ENCODE data around the gene CBFA2T3.
"Not testable (repeated sequence)": the region's sequence is repeated elsewhere in the genome, so short reads cannot be mapped to it uniquely, and the experiment has no call there.

CBFA2T3 gene
- total RNA-seq: 0 to 0.08 (median 0) reads per million in 4 donors

DNA sequence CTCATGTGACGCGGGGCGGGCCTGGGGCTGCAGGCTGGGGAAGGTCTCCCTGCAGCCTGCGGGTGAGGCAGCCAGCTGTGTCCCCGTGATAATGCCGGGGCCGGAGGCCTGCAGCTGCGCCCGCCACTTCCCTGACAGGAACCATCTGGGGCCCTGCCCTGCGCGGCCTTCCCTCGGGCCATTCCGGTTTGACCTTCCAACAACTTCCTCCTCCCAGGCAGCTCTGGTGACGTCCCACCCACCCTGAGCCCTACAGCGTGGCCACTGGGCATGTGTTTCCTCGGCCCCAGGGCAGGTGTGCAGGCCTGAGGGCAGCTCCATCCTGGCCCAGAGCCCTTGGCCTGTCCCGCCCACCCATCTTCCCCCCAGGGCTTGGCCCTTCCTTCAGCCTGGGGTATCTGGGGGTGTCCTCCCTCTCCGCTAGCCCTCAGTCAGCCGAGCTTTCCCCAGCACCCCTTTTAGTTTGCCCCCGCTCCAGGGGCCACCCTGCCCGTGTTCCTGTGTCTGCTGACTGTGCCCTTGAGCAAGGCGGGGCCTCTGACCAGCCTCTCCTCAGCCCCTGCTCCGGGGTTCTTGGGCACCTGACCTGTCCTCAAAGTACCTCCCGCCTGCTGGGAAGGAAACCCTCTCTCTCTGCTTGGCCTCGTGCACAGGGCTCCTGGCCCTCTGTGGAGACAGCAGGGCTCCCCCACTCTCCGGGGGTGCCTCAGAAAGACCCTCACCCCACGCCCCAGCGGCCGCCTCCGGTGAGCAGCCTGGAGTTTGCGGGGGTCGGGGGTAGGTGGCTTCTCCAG lies at the start of gene CBFA2T3:
Gene CBFA2T3 (minus strand): TSS at position 190 of the 794 bp plus-strand sequence. CDS start 400 bp downstream, outside the sequence.
- DNase-seq: no peak

DNA sequence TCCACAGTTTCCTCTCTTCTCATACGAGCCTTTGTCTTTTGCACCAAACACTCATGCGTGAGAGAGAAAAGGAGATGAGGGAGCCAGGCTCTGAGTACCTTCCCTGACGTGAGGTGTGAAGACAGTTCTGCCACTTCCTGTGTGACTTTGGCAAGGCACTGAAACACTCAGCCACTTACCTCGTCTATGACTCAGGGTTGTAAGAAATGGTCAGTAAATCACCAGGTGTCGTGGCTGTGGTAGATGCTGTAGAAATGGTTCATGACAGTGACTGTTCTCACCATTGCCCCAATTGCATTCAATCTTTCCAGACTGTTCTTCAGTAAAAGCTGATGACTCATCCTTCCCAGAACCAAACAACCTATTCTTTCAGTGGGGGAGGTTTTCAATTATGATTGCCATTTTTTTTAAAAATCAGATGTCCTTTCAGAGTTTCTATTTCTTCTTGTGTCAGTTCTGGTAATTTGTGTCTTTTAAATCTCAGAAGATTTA lies 49.2 kb upstream of the CBFA2T3 start:
- peak in 2 of 5 donors; percentile 11 to 94 for DNase-seq

DNA sequence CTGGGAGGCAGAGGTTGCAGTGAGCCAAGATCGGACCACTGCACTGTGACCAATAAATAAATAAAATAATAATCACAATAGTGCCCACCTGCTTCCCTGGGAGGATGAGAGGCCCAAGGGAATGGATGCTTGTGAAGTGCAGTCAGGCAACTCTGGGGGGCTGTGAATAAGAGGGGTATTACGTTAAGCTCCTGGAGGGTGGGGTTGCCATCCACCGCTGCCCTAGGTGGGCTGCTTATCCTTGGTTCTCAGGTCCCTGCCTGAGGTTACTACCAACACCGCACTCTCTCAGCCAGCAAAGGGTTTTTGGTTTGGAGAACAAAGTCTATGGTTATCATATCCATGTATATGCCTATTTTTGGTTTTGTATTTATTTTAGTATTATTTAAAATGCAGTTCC lies 48.6 kb upstream of the CBFA2T3 start:
- DNase-seq: no peak

DNA sequence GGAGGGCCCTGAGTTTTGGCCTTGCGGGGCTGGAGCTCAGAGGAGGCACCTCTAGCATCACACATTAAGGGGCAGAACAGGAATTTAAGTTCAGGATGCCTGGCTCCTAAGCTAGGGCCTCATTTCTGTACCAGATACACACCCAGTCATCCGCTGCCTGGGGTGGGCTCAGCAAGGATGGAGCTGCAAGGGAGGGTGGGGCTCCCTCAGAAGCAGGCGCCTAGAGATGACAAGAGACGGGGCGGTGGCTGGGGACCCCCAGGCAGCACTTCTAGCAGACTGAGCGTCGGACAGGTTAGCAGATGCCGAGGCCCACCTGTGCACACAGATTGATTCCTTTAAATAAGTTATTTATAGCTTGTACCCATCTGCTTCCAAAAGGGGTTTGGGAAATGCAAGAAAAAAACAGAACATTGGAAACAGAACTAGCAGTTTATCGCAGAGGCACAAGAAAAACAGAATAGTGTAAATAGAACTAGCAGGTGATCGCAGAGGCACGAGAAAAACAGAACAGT lies 47.6 kb upstream of the CBFA2T3 start:
- no peak for DNase-seq

DNA sequence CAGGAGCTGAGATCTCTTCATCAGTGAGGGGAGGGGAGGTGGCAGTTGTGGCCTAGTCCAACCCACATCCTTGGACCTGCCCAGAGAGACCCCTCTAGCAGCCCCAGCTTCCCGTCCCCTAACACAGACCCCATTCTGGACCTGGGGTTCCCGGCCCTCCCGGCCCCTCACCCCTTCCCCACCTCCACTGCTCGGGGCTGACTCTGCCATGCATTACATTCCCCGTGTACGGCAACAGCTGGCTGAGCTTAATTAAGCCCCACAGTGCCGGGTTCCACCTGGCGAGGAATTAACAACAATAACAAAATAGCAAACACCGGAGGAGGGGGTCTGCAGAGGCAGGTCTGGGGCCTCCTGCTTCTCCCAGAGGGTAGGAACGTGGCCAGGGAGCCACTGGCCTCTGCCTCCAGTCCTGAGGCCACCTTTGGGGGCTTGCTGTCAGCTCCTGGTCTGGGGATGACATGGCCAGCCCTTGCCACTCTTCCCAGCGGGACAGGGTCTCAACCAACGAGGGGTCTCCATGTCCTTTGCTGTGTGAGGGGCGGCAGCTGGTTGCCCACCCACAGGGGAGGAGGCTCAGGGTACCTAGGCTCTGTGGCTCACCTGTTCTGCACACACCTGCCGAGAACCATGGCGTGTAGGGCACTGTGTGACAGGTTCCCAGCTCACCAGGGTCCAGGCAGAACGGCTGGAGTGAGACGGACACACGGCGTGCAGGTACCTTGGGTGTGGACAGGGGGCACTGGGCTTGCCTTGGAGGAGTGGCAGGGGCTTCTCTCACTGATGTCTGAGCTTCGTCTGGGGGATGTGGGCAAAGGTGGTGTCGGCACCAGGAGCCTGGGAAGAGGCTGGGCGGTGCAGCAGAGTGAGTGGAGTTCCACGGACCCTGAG lies 46.9 kb upstream of the CBFA2T3 start:
- no peak for DNase-seq

DNA sequence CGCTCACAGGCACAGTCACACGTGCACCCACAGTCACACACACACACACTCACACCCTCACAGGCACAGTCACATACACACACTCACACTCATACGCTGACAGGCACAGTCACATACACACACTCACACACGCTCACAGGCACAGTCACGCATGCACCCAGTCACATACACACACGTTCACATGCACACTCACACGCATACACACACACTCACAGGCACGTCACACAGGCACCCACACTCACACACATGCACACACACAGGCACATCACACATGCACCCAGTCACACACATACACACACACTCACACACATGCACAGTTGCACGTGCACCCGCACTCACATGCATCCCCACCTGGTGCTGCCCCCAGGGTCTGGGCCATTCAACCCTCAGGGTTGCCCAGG lies 46.1 kb upstream of the CBFA2T3 start:
- DNase-seq: no peak

DNA sequence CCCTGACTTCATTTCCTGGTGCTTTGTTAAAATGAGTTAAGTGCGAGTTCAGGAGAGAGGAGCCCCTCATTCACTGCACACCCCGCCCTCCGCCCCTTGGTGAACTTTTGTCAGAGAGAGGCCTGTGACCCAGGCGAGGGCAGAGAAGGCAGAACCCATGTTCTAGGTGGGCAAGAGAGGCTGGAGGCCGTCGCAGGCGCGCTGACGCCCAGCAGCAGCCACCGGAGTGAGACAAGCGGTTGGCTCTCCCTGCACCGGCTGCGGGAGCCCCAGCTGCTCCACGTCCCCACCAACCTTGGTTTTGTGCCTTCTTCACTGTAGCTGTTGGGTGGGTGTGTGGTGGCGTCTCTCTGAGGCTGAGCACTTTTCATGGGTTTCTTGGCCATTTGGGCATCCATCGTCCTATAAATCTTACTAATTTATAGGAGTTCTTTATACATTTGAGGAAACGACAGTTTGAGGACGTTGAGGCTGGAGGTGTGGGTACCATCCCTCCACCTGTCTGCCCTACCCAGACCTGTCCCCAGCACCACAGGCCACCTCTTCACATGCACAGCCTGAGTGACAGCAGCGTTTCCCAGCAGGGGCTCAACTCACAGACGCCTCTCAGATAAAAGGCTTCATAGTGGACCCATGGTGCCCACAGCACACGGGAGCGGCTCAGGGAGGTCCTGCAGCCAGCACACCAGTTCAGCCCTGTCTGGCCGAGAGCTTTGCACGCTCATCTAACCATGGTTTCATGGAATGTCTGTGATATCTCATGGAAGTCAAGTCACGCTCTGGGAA lies 45.2 kb upstream of the CBFA2T3 start:
- DNase-seq: no peak

DNA sequence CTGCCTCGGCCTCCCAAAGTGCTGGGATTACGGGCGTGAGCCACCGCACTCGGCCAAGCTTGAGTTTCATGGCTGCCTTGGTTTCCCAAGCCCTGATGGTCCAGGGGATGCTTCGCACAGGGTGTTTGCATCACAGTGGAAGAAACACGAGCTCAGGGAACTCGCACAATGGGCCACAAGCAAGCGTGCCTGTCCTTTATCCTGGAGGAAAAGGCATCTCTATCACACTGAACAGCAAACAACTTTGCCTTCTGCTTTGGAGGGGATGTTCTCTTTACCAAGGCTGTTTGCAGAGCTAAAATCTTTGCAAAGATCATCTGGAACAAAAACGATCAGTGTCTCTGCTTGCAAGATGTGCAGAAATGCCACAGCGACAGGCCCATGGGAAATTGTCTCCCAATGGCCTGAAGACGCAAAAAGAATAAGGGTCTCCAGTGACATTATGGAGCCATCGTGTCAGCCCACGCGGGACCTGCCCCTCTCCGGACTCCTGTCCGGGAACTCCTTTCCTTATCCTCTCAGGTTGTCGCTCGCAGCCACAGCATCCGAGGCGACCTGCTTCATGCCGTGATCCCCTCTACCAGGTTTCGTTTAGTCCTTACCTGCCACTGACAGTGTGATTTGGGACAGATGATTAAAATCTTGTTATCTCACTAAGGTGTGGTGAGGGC lies 44.1 kb upstream of the CBFA2T3 start:
- no peak for DNase-seq

DNA sequence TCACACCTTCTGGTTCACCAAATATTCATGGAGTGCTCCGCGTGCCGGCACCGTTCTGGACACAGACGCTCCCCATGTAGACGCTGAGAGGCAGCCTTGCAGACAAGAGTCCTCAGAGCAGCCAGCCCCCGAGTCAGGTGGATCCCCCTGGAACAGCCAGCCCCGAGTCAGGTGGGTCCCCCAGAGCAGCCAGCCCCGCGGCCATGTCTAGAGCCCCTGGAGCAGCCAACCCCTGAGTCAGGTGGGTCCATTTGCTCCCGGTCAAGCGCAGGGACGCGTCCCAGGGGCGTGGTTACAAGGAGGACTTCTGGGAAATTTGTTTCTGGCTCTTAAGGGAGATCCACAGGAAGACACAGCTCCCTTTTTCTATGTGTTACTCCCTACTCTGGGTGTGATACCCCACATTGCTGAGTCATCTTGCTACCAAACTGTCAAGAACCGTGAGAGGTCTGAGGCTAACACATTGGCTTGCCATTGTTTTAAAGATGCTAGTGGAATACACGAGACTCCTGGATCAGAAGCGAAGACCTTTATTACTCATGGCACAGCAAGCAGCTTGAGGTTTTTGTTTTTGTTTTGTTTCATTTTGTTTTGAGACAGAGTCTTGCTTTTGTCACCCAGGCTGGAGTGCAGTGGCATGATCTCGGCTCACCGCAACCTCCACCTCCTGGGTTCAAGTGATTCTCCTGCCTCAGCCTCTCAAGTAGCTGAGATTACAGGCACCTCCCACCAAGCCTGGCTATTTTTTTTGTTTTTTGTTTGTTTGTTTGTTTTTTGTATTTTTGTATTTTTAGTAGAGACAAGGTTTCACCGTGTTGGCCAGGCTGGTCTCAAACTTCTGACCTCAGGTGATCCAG lies 43.3 kb upstream of the CBFA2T3 start:
- DNase-seq: peak in 1 of 5 donors; percentile 93

DNA sequence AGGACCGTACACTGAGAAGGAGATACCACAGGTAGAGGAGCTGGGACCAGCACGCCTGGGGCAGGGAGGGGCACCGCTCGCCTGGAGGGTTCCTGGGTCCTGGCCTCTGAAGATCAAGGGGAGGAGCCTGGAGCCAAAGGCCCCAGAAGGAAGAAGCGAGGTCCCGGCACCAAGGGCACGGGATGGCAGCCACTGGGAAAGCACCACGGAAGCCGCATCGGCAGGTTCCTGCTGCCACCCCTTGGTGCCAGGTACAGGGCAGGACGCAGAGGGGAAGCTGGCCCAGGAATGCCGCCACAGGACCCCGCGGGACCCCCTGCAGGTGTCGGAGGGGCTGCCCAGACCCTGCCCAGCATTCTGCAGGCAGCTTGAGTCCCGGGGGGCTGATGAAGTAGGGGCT lies 42.5 kb upstream of the CBFA2T3 start:
- no peak for DNase-seq

DNA sequence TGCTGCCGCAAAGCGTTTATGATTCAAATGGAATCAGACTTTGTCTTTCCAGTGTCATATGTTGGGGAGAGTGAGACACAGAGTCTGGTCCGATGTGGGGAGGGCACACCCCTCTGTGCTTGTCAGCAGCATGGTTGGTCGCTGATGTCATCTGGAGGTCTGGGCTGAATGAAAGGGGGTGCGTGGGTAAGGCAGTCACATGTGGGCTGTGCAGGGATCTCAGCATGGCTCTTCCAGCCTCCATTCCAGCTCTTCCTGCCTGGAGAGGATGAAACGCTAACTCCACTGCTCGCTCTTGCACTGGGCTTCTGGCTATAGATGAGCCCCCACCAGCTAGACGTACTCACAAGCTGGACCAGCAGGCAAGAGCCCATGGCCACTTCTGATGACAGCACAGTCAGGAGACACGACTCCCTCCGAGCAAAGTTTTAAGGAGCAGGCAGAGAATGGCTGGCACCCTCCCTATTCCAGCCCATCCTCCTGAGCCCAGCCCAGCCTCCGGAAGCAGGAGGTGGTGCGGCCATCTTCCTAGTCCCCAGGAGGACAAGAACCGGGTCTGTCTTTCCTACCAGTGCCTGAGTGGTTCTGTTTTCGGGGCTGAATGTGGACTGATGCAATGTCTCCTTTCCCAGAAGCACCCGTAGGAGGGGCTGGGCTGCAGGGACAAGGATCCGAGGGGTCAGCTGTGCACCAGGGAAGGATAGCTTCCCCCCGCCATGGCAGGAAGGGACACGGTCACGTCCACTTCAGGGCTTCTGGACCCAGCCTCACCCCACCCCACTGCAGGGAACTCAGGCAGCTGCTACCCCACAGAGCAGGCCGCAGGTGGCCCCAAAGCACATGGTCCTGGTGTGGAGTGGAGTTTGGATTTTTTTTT lies 41.5 kb upstream of the CBFA2T3 start:
- DNase-seq: no peak

DNA sequence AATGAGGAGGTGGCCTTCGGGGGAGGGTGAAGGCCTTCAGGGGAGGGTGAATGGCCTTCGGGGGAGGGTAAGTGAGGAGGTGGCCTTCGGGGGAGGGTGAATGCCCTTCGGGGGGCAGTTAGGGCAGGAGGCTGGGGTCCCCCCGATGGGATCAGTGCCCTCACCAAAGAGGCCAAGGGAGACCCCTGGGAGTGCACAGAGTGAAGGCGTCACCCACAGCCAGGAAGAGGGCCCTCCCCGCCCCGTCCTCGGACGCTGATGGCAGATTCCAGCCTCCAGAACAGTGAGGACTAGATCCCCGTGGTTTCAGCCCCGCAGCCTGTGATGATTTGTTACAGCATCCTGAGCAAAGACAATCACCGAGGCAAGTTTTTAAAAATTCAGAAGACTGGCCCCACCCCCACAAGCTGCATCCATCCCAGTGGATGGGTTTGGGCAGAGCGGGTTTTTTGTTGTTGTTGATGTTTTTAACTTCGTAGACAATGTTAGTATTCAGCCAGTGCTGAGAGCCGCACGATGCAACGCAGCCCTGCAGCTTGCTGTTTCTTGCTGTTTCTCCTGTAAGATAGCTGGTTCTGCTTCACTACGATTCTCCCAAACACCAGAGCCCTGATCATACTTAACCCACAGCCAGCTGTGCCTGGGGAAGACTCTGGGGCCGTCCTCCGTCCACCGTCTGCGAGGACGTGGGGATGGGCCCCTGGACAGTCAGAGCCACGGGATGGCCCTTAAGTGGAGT lies 40.7 kb upstream of the CBFA2T3 start:
- DNase-seq: no peak

DNA sequence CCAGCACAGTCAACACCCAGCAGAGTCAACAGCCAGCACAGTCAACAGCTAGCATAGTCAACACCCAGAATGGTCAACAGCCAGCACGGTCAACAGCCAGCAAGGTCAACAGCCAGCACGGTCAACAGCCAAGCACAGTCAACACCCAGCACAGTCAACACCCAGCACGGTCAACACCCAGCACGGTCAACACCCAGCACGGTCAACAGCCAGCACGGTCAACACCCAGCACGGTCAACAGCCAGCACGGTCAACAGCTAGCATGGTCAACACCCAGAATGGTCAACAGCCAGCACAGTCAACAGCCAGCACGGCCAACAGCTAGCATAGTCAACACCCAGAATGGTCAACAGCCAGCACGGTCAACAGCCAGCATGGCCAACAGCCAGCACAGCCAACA lies 39.6 kb upstream of the CBFA2T3 start:
- DNase-seq: not testable (repeated sequence)

DNA sequence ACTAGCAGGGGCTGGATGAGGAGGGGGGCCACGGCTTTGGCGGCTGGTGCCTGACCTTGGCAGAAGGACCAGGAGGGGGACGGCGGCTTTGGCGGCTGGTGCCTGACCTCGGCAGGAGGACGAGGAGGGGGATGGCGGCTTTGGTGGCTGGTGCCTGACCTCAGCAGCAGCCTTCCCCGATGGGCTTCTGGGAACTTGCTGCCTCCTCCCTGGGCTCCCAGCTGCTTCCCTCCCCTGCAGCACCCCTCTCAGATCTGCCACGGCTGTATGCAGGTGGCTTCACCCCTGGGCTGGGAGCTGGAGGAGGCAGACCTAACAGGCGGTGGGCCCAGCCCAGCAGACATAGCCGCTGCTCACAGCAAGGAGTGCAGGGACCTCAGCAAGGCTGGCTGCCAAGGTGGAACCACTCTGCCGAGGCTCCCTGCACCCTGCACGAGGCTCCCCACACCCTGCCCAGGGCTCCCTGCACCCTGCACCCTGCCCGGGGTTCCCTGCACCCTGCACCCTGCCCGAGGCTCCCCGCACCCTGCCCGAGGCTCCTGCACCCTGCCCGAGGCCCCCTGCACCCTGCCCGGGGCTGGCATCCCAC lies 38.4 kb upstream of the CBFA2T3 start:
- DNase-seq: no peak

DNA sequence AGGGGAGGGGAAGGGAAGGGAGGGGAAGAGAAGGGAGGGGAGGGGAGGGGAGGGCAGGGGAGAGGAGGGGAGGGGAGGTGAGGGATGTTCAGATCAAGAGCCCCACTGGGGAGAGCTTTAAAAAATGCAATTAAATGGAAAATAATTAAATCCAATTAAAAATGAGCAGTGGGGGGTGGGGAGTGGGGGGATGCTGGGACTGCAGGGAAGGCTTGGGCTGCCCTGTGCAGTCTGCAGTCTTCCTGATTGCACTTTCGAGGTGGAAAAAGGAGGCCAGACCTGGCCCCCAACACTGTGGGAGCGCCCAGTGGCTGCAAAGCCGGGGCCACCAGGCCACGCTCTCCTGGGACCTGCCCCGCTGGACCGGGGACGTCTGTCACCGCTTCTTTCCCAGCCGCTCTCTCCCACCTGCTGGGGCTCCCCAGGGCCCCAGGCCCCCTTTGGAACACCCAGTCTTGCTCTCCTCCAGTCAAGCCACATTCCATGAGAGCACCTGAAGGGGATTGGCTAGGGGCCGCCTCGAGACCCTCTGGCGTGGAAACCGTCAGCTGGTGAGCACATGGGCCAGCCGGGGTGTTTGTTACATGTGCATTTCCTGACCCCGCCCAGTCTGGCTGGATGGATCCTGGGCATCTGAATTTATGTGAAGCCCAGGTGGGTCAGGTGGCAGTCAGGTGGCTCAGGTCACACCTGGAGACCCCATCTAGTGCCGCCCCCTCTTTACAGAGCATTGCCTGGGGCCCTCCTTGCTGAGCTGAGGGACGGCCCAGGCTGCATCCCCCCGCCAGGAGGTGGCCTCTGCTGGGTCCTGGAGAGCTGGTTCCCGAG lies 37.6 kb upstream of the CBFA2T3 start:
- DNase-seq: no peak

DNA sequence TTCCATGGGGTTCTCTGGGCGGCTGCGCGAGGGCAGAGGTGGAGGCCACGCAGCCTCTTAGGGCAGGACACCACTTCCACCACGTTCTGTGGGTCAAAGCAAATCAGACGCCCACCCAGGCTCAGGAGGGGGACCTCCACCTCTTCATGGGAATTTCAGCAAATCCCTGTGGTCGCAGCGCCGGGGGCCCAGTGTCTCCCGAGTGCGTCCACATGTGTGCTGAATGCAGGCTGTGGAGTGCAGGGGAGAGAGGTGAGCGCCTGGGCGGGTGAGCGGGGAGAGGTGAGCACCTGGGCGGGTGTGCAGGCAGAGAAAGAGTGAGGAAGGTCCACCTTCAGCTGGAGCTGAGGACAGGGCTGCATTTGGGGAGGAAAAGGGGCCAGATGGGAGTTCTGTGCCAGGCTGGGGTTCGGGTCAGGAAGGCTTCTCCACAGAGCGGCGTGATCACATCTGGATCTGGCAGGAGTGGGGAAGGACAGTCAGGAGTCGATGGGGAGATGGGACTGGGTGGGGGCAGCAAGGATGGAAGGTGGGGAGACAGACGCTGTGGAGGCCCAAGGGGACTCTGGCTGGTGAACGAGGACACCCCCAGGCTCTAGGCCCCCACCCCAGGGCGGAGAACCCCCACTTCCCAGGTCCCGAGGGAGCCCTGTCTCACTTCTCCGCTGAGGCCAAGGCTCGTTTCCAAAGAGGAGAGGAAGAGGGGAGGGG lies 36.8 kb upstream of the CBFA2T3 start:
- no peak for DNase-seq

DNA sequence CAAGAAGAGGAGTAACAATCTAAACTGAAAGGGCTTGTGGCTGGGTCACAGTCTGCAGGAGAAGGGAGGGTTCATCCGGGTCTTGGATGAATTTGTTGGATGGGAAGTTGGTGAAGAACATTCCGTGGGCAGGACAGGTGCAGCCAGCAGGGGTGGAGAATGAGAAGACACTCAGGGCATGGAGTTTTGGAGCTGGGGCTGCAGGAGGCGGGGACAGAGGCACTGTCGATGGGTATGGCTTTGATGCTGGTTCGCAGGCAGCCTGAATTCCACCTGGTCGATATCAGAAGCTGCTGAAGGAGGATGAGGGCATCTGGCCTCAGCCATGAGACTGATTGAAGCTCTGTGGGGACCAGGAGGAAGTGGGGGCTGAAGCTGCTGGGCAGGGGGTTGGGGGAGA lies 36.1 kb upstream of the CBFA2T3 start:
- DNase-seq: no peak
